ENCODE results near the gene CIC.

DNA sequence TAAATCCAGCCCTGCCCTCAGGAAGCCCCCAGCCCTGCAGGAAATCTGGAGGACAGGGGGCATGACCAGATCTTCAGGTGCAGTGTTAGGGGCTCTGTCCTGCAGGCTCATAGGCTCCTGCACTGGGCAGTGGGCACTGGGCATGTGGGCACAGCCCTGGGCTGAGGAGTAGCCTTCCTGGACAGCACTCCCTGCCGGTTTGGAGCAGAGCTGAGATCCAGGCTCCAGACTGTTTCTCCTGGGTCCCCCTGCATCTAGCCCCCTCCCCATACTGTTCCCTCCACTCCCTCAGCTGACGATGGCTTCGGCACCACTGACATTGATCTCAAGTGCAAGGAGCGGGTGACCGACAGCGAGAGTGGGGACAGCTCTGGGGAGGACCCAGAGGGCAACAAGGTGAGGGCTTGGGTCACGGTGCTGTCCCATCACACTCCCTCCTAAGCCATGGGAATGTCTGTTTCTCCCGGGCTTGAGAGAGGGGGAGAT is 20.5 kb downstream of the CIC start:
- TF ChIP-seq POLR2A (IDR thresholded peaks at IDR 0.05), result no peak
- TF ChIP-seq, protein P1, sequence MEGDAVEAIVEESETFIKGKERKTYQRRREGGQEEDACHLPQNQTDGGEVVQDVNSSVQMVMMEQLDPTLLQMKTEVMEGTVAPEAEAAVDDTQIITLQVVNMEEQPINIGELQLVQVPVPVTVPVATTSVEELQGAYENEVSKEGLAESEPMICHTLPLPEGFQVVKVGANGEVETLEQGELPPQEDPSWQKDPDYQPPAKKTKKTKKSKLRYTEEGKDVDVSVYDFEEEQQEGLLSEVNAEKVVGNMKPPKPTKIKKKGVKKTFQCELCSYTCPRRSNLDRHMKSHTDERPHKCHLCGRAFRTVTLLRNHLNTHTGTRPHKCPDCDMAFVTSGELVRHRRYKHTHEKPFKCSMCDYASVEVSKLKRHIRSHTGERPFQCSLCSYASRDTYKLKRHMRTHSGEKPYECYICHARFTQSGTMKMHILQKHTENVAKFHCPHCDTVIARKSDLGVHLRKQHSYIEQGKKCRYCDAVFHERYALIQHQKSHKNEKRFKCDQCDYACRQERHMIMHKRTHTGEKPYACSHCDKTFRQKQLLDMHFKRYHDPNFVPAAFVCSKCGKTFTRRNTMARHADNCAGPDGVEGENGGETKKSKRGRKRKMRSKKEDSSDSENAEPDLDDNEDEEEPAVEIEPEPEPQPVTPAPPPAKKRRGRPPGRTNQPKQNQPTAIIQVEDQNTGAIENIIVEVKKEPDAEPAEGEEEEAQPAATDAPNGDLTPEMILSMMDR (IDR thresholded peaks at IDR 0.05), result no peak

Data from lower leg skin (tissue), 3 donors.